Uterus (tissue), 4 donors: ENCODE measurements around the gene SLC35G3. TPM values are rescaled to one million over a fixed set of nuclear protein-coding genes. Genes with fewer than 3 reads are reported as not detected.
"Not testable (repeated sequence)": the region's sequence is repeated elsewhere in the genome, so short reads cannot be mapped to it uniquely, and the experiment has no call there.

Experiments
- DNase-seq, 2 donors: peaks; one replicate each; pipeline ENCODE4 v3.0.0-alpha.2; 2019 to 2020
- H3K27ac ChIP-seq, 2 donors: fragments of 200-600 bp; sonication (generic); 1 replicate in 1 of 2; 2 replicates in 1 of 2; pipeline ENCODE4 v1.5.1; 2016 to 2018
- H3K27me3 ChIP-seq, 2 donors: fragments of 200-600 bp; sonication (generic); one replicate each; pipeline ENCODE4 v1.5.1; 2018 to 2019; ENCODE audit warnings: control low read depth in 1 of 2
- H3K36me3 ChIP-seq, 2 donors: fragments of 200-600 bp; sonication (generic); one replicate each; pipeline ENCODE4 v1.5.1; 2019; ENCODE audit warnings: control low read depth in 1 of 2
- H3K4me1 ChIP-seq, 2 donors: fragments of 200-600 bp; sonication (generic); one replicate each; pipeline ENCODE4 v1.5.1; 2018 to 2019; ENCODE audit warnings: control low read depth in 1 of 2
- H3K4me3 ChIP-seq, 2 donors: fragments of 200-600 bp; sonication (generic); 1 replicate in 1 of 2; 2 replicates in 1 of 2; pipeline ENCODE4 v1.5.1; 2018 to 2019; ENCODE audit warnings: mild to moderate bottlenecking in 1 of 2
- H3K9me3 ChIP-seq, 2 donors: fragments of 200-600 bp; sonication (generic); one replicate each; pipeline ENCODE4 v1.5.1; 2019; ENCODE audit warnings: control low read depth in 1 of 2
- CTCF ChIP-seq, 4 experiments: fragments of 200-600 bp in 2 of 4; fragments of 450-650 bp in 2 of 4; sonication (generic) in 2 of 4; IDR thresholded peaks; one replicate each; pipeline ENCODE4 v1.5.1; 2016 to 2019; ENCODE audit warnings: antibody characterized with exemption in 4 of 4, mild to moderate bottlenecking in 2 of 4, moderate library complexity in 1 of 4
- POLR2A ChIP-seq, 2 donors: fragments of 450-650 bp; IDR thresholded peaks; one replicate each; pipeline ENCODE4 v1.6.1; 2016; ENCODE audit warnings: antibody characterized with exemption in 2 of 2, mild to moderate bottlenecking in 1 of 2, moderate library complexity in 1 of 2
- intact Hi-C: fragments of 100-400 bp; cut with DNase I; formaldehyde crosslinking; loops from one replicate; pipeline ENCODE4 v1.15.1; 2023; ENCODE audit warnings: low total_unique reads
- total RNA-seq, 4 donors: library from RNA; depleted of rRNA in 3 of 4; stranded (reverse); fragments of >200 nt in 3 of 4; gene quantifications; one replicate each; pipeline versions ENCODE4 v1.1.0 to v1.2.4, GENCODE V29; 2014 to 2023
- donor health status: DM: yes; HTN: yes; CAD: no.

Gene SLC35G3
- total RNA-seq, result not detected

GRCh38 chr17:35194001-35194400 is at the start of gene SLC35G3:
Gene SLC35G3 (minus strand): TSS chr17:35194393. CDS start chr17:35194307, 86 bp downstream.
- intact Hi-C loops, H3K4me1 ChIP-seq, H3K27me3 ChIP-seq, H3K9me3 ChIP-seq, H3K4me3 ChIP-seq, DNase-seq, H3K36me3 ChIP-seq, H3K27ac ChIP-seq: not testable (repeated sequence)

- peak overlapping the region; percentile 94 to 97 for H3K27ac ChIP-seq
- H3K36me3 ChIP-seq, result no peaks in the 10 kb centered on the region
- TF ChIP-seq CTCF (IDR thresholded peaks at IDR 0.05), result no peak
- peak in 1 of 2 donors; percentile 28 for TF ChIP-seq POLR2A (IDR thresholded peaks at IDR 0.05)
- H3K27me3 ChIP-seq, result no peaks in the 10 kb centered on the region
- H3K4me3 ChIP-seq, result peak overlapping the region; percentile 57 to 84
- H3K4me1 ChIP-seq, result no peaks in the 10 kb centered on the region
- intact Hi-C loops, result no loop called here
- peak; percentile 56 to 74 for DNase-seq
- H3K9me3 ChIP-seq, result no peaks in the 10 kb centered on the region
Observed at GRCh38 chr17:35243561-35244340, 49.6 kb upstream of the SLC35G3 start.

GRCh38 chr17:35242805-35243560 is 48.8 kb upstream of the SLC35G3 start, which contains the start of gene SLFN5:
Gene SLFN5 (plus strand): TSS chr17:35243072. CDS start chr17:35258691, 15,619 bp downstream.
- no peak for TF ChIP-seq CTCF (IDR thresholded peaks at IDR 0.05)
- peak; percentile 84 to 95 for TF ChIP-seq POLR2A (IDR thresholded peaks at IDR 0.05)
- intact Hi-C loops, result no loop called here
- Histone ChIP-seq H3K36me3 (no peaks in the 10 kb centered on the region), H3K9me3 (no peaks in the 10 kb centered on the region), H3K4me1 (no peaks in the 10 kb centered on the region), H3K27ac (peak within 1 kb of the TSS; percentile 94 to 97), H3K4me3 (peak within 1 kb of the TSS; percentile 57 to 84), H3K27me3 (no peaks in the 10 kb centered on the region)
- peak; percentile 95 to 96 for DNase-seq

GRCh38 chr17:35242158-35242804 is 48.1 kb upstream of the SLC35G3 start:
- Histone ChIP-seq H3K4me3 (peak overlapping the region; percentile 57 to 84), H3K27ac (peak overlapping the region; percentile 94 to 97), H3K27me3 (no peaks in the 10 kb centered on the region), H3K36me3 (no peaks in the 10 kb centered on the region), H3K9me3 (no peaks in the 10 kb centered on the region), H3K4me1 (no peaks in the 10 kb centered on the region)
- peak; percentile 45 to 61 for DNase-seq
- intact Hi-C loops, result no loop called here
- TF ChIP-seq CTCF (IDR thresholded peaks at IDR 0.05) (peak in 2 of 4 experiments; percentile 30 to 35), POLR2A (IDR thresholded peaks at IDR 0.05) (no peak)

- no peaks in the 10 kb centered on the region for H3K9me3 ChIP-seq
- intact Hi-C loops, result no loop called here
- no peaks in the 10 kb centered on the region for H3K27me3 ChIP-seq
- no peaks in the 10 kb centered on the region for H3K4me1 ChIP-seq
- DNase-seq, result no peak
- no peaks in the 10 kb centered on the region for H3K36me3 ChIP-seq
- no peak for TF ChIP-seq CTCF (IDR thresholded peaks at IDR 0.05)
- TF ChIP-seq POLR2A (IDR thresholded peaks at IDR 0.05), result no peak
- H3K4me3 ChIP-seq, result no peak overlapping the region
- peak overlapping the region; percentile 94 to 97 for H3K27ac ChIP-seq
Observed at GRCh38 chr17:35241520-35241919, 47.3 kb upstream of the SLC35G3 start.
